ENCODE results near the gene DCUN1D2.
"Not testable (repeated sequence)": the region's sequence is repeated elsewhere in the genome, so short reads cannot be mapped to it uniquely, and the experiment has no call there.

The DCUN1D2 gene

GRCh38 chr13:113489549-113490495, 689 bp downstream of the DCUN1D2 start:
- peak; percentile 50 to 51 for DNase-seq

- DNase-seq = no peak
Measured at GRCh38 chr13:113489171-113489548, 1.4 kb downstream of the DCUN1D2 start.

GRCh38 chr13:113488283-113488682, 2.2 kb downstream of the DCUN1D2 start:
- no peak for DNase-seq

- DNase-seq = no peak
Measured at GRCh38 chr13:113486698-113487097, 3.8 kb downstream of the DCUN1D2 start.

GRCh38 chr13:113485545-113485944, 5.0 kb downstream of the DCUN1D2 start:
- no peak for DNase-seq

- DNase-seq = no peak
Measured at GRCh38 chr13:113483504-113484293, 6.8 kb downstream of the DCUN1D2 start.

- DNase-seq = no peak
Measured at GRCh38 chr13:113483081-113483480, 7.4 kb downstream of the DCUN1D2 start.

- DNase-seq = no peak
Measured at GRCh38 chr13:113479179-113479578, 11.3 kb downstream of the DCUN1D2 start.

GRCh38 chr13:113477724-113478123, 12.8 kb downstream of the DCUN1D2 start:
- DNase-seq = no peak

- no peak for DNase-seq
Measured at GRCh38 chr13:113476811-113477210, 13.7 kb downstream of the DCUN1D2 start.

- no peak for DNase-seq
Measured at GRCh38 chr13:113475911-113476310, 14.6 kb downstream of the DCUN1D2 start.

GRCh38 chr13:113475280-113475679, 15.2 kb downstream of the DCUN1D2 start:
- DNase-seq = no peak

GRCh38 chr13:113474179-113474578, 16.3 kb downstream of the DCUN1D2 start:
- no peak for DNase-seq

GRCh38 chr13:113472355-113473025, 18.0 kb downstream of the DCUN1D2 start:
- no peak for DNase-seq

GRCh38 chr13:113471844-113472243, 18.7 kb downstream of the DCUN1D2 start:
- DNase-seq = no peak

- DNase-seq = not testable (repeated sequence)
Measured at GRCh38 chr13:113470635-113471163, 19.8 kb downstream of the DCUN1D2 start.

- no peak for DNase-seq
Measured at GRCh38 chr13:113470073-113470472, 20.4 kb downstream of the DCUN1D2 start.

GRCh38 chr13:113469582-113469981, 20.9 kb downstream of the DCUN1D2 start:
- DNase-seq = no peak

- DNase-seq = no peak
Measured at GRCh38 chr13:113468472-113469201, 21.9 kb downstream of the DCUN1D2 start.

GRCh38 chr13:113468029-113468428, 22.5 kb downstream of the DCUN1D2 start:
- no peak for DNase-seq

GRCh38 chr13:113466383-113466782, 24.1 kb downstream of the DCUN1D2 start:
- no peak for DNase-seq

- DNase-seq = no peak
Measured at GRCh38 chr13:113465300-113465699, 25.2 kb downstream of the DCUN1D2 start.

Data from activated CD4-positive, alpha-beta T cell treated with anti-CD3 and anti-CD28 coated beads, Interleukin-2, amount 50 U/mL, for 48 hours (primary cell).